ENCODE measurements around the gene CASTOR1. TPM values are rescaled to one million over a fixed set of nuclear protein-coding genes. Genes with fewer than 3 reads are reported as not detected.

The CASTOR1 gene
- total RNA-seq, 1 donor from 2014 or later = 51.8 TPM

GRCh38 chr22:30335236-30335635, 45.9 kb upstream of the CASTOR1 start:
- Histone ChIP-seq H3K9me3 (no peaks in the 10 kb centered on the region), H3K36me3 (peaks cover 0 to 88% of the 10 kb centered on the region in 2 donors), H3K27me3 (no peaks in the 10 kb centered on the region), H3K27ac (no peak overlapping the region), H3K4me3 (no peak overlapping the region), H3K4me1 (no peaks in the 10 kb centered on the region)
- DNase-seq (ENCODE audit: extremely low spot score in 2 of 2) = no peak
- intact Hi-C loops (cut with DNase I) = no loop called here
- TF ChIP-seq POLR2AphosphoS5 (IDR thresholded peaks at IDR 0.05; ENCODE audit: insufficient read depth in 1 of 2, low read depth in 1 of 2) = no peak
- no peak for TF ChIP-seq POLR2A (IDR thresholded peaks at IDR 0.05)
- no peak for TF ChIP-seq CTCF (IDR thresholded peaks at IDR 0.05)

- H3K27me3 ChIP-seq = no peaks in the 10 kb centered on the region
- H3K9me3 ChIP-seq = no peaks in the 10 kb centered on the region
- no peak for DNase-seq (ENCODE audit: extremely low spot score in 2 of 2)
- no peak overlapping the region for H3K4me3 ChIP-seq
- H3K4me1 ChIP-seq = no peaks in the 10 kb centered on the region
- H3K36me3 ChIP-seq = peaks cover 0 to 82% of the 10 kb centered on the region in 2 donors
- TF ChIP-seq POLR2A (IDR thresholded peaks at IDR 0.05) (no peak), POLR2AphosphoS5 (IDR thresholded peaks at IDR 0.05; ENCODE audit: insufficient read depth in 1 of 2, low read depth in 1 of 2) (no peak), CTCF (IDR thresholded peaks at IDR 0.05) (no peak)
- H3K27ac ChIP-seq = no peak overlapping the region
- intact Hi-C loops (cut with DNase I) = no loop called here
Observed at GRCh38 chr22:30334646-30335045, 45.3 kb upstream of the CASTOR1 start.

- H3K9me3 ChIP-seq = no peaks in the 10 kb centered on the region
- DNase-seq (ENCODE audit: extremely low spot score in 2 of 2) = no peak
- H3K36me3 ChIP-seq = peaks cover 0 to 73% of the 10 kb centered on the region in 2 donors
- no peaks in the 10 kb centered on the region for H3K4me1 ChIP-seq
- TF ChIP-seq POLR2A (IDR thresholded peaks at IDR 0.05) (no peak), POLR2AphosphoS5 (IDR thresholded peaks at IDR 0.05; ENCODE audit: insufficient read depth in 1 of 2, low read depth in 1 of 2) (no peak), CTCF (IDR thresholded peaks at IDR 0.05) (no peak)
- intact Hi-C loops (cut with DNase I) = no loop called here
- no peaks in the 10 kb centered on the region for H3K27me3 ChIP-seq
- H3K4me3 ChIP-seq = no peak overlapping the region
- H3K27ac ChIP-seq = no peak overlapping the region
Observed at GRCh38 chr22:30333707-30334087, 44.4 kb upstream of the CASTOR1 start.

GRCh38 chr22:30332994-30333706, 43.8 kb upstream of the CASTOR1 start:
- H3K36me3 ChIP-seq = peaks cover 0 to 67% of the 10 kb centered on the region in 2 donors
- no peak overlapping the region for H3K4me3 ChIP-seq
- DNase-seq (ENCODE audit: extremely low spot score in 2 of 2) = no peak
- no peaks in the 10 kb centered on the region for H3K27me3 ChIP-seq
- intact Hi-C loops (cut with DNase I) = no loop called here
- no peaks in the 10 kb centered on the region for H3K4me1 ChIP-seq
- H3K9me3 ChIP-seq = no peaks in the 10 kb centered on the region
- no peak overlapping the region for H3K27ac ChIP-seq
- TF ChIP-seq CTCF (IDR thresholded peaks at IDR 0.05) (no peak), POLR2A (IDR thresholded peaks at IDR 0.05) (no peak), POLR2AphosphoS5 (IDR thresholded peaks at IDR 0.05; ENCODE audit: insufficient read depth in 1 of 2, low read depth in 1 of 2) (no peak)

GRCh38 chr22:30332551-30332950, 43.2 kb upstream of the CASTOR1 start:
- no peaks in the 10 kb centered on the region for H3K27me3 ChIP-seq
- no peak for DNase-seq (ENCODE audit: extremely low spot score in 2 of 2)
- H3K36me3 ChIP-seq = peaks cover 0 to 61% of the 10 kb centered on the region in 2 donors
- H3K9me3 ChIP-seq = no peaks in the 10 kb centered on the region
- H3K4me3 ChIP-seq = no peak overlapping the region
- TF ChIP-seq POLR2A (IDR thresholded peaks at IDR 0.05) = no peak
- TF ChIP-seq CTCF (IDR thresholded peaks at IDR 0.05) = no peak
- no peak for TF ChIP-seq POLR2AphosphoS5 (IDR thresholded peaks at IDR 0.05; ENCODE audit: insufficient read depth in 1 of 2, low read depth in 1 of 2)
- H3K4me1 ChIP-seq = peaks cover 3% of the 10 kb centered on the region
- intact Hi-C loops (cut with DNase I) = no loop called here
- no peak overlapping the region for H3K27ac ChIP-seq

Measured in vagina (tissue), 2 donors.